H1 (cell line): ENCODE results near the gene MAGI1. TPM values are rescaled to one million over a fixed set of nuclear protein-coding genes. Genes with fewer than 3 reads are reported as not detected.

Experiments used
- CTCF ChIA-PET: fragments of 300-600 bp; sonication (Branson Sonifier 250); formaldehyde crosslinking; loops from one replicate; lab custom pipeline; 2021; ENCODE audit not compliant: partially characterized antibody; lab: Charles Lee
- POLR2A ChIA-PET: fragments of 300-600 bp; sonication (Branson Sonifier 250); formaldehyde crosslinking; loops from one replicate; lab custom pipeline; 2021; ENCODE audit warnings: inconsistent platforms; ENCODE audit not compliant: partially characterized antibody; lab: Charles Lee
- DNase-seq, 2 experiments: peaks; one replicate each; pipeline versions ENCODE4 v3.0.0 to v3.0.0-alpha.2; 2010 to 2022; ENCODE audit warnings: low spot score in 2 of 2, low read depth in 1 of 2, mixed read lengths in 1 of 2
- FAIRE-seq: peaks from 2 replicates; lab custom pipeline; 2011; peaks lifted over from hg19 to GRCh38; lab: Jason Lieb, UNC
- H2AFZ ChIP-seq: 2 replicates; pipeline ENCODE4 v1.8.1; 2012; ENCODE audit warnings: low read length, inconsistent platforms
- H2AK5ac ChIP-seq: 2 replicates; pipeline ENCODE4 v1.6.1; 2013; ENCODE audit warnings: low read depth, low read length
- H2BK120ac ChIP-seq: replicated peaks from 2 replicates; pipeline ENCODE3; 2013; ENCODE audit warnings: low read depth, low read length, inconsistent platforms
- H2BK12ac ChIP-seq: 2 replicates; pipeline ENCODE4 v1.6.1; 2013; ENCODE audit warnings: low read depth, low read length
- H2BK15ac ChIP-seq: 2 replicates; pipeline ENCODE4 v1.6.1; 2013; ENCODE audit warnings: low read length
- H2BK20ac ChIP-seq: 2 replicates; pipeline ENCODE4 v1.6.1; 2013; ENCODE audit warnings: low read length
- H2BK5ac ChIP-seq: 2 replicates; pipeline ENCODE4 v1.6.1; 2013; ENCODE audit warnings: low read depth, low read length
- H3K14ac ChIP-seq: 2 replicates; pipeline ENCODE4 v1.6.1; 2013; ENCODE audit warnings: inconsistent platforms; ENCODE audit not compliant: insufficient read length
- H3K18ac ChIP-seq: 2 replicates; pipeline ENCODE4 v1.6.1; 2013; ENCODE audit warnings: low read length; ENCODE audit errors: extremely low read depth
- H3K23ac ChIP-seq: 2 replicates; pipeline ENCODE4 v1.6.1; 2013; ENCODE audit warnings: inconsistent platforms; ENCODE audit not compliant: insufficient read length
- H3K23me2 ChIP-seq: 2 replicates; pipeline ENCODE4 v1.6.1; 2013; ENCODE audit warnings: low read depth, low read length
- H3K27ac ChIP-seq: 2 replicates; pipeline ENCODE4 v1.6.1; 2011; ENCODE audit warnings: low read depth, low read length, inconsistent platforms
- H3K27me3 ChIP-seq, 4 experiments: replicated peaks in 1 of 4; 1 replicate in 1 of 4; 2 replicates in 3 of 4; pipeline versions ENCODE4 v1.6.1 to v1.8.1; 2011 to 2013; ENCODE audit warnings: low read length in 3 of 4, mild to moderate bottlenecking in 3 of 4, inconsistent platforms in 2 of 4, mixed read lengths in 2 of 4, moderate library complexity in 1 of 4; ENCODE audit not compliant: control insufficient read depth in 3 of 4, insufficient read depth in 3 of 4; ENCODE audit errors: extremely low read depth in 1 of 4
- H3K36me3 ChIP-seq, 4 experiments: 2 replicates each; pipeline versions ENCODE4 v1.6.1 to v1.8.1; 2011 to 2013; ENCODE audit warnings: mild to moderate bottlenecking in 4 of 4, low read length in 3 of 4, moderate library complexity in 2 of 4, control low read depth in 1 of 4, inconsistent platforms in 1 of 4; ENCODE audit not compliant: insufficient read depth in 4 of 4, control insufficient read depth in 2 of 4
- H3K4ac ChIP-seq: replicated peaks from 2 replicates; pipeline ENCODE3; 2013; ENCODE audit warnings: low read length, low read depth, mixed read lengths, inconsistent platforms; ENCODE audit not compliant: insufficient read length
- H3K4me1 ChIP-seq, 4 experiments: replicated peaks in 1 of 4; 1 replicate in 1 of 4; 2 replicates in 3 of 4; pipeline versions ENCODE4 v1.6.1 to v1.8.1; 2011 to 2013; ENCODE audit warnings: low read length in 3 of 4, inconsistent platforms in 2 of 4, mixed read lengths in 1 of 4; ENCODE audit not compliant: insufficient read depth in 4 of 4, control insufficient read depth in 3 of 4
- H3K4me2 ChIP-seq, 2 experiments: 2 replicates each; pipeline versions ENCODE4 v1.6.1 to v1.8.1; 2011 to 2013; ENCODE audit warnings: low read depth in 2 of 2, low read length in 2 of 2, control low read depth in 1 of 2, inconsistent platforms in 1 of 2, mild to moderate bottlenecking in 1 of 2; ENCODE audit not compliant: insufficient read depth in 1 of 2
- H3K4me3 ChIP-seq, 4 experiments: fragments of 200-600, 300-600 bp in 1 of 4; sonication (generic), shearing (Covaris generic), sonication (Bioruptor Twin) in 1 of 4; 2 replicates each; pipeline versions ENCODE4 v1.5.1 to v1.8.1; 2011 to 2016; ENCODE audit warnings: low read length in 4 of 4, low read depth in 3 of 4, control low read depth in 2 of 4, inconsistent platforms in 2 of 4, mild to moderate bottlenecking in 2 of 4, mixed read lengths in 1 of 4, moderate library complexity in 1 of 4; ENCODE audit not compliant: insufficient read depth in 2 of 4; ENCODE audit errors: extremely low read depth in 1 of 4
- H3K56ac ChIP-seq: replicated peaks from 2 replicates; pipeline ENCODE3; 2013; ENCODE audit warnings: low read depth, mild to moderate bottlenecking, mixed read lengths, low read length, inconsistent platforms; ENCODE audit not compliant: insufficient read length
- H3K79me1 ChIP-seq: 2 replicates; pipeline ENCODE4 v1.6.1; 2013; ENCODE audit warnings: low read depth, low read length, control low read depth
- H3K79me2 ChIP-seq, 2 experiments: 2 replicates each; pipeline versions ENCODE4 v1.6.1 to v1.8.1; 2012 to 2013; ENCODE audit warnings: low read length in 2 of 2, mild to moderate bottlenecking in 2 of 2, inconsistent platforms in 1 of 2; ENCODE audit not compliant: insufficient read depth in 2 of 2, control insufficient read depth in 1 of 2
- H3K9ac ChIP-seq, 4 experiments: replicated peaks in 1 of 4; 1 replicate in 1 of 4; 2 replicates in 3 of 4; pipeline versions ENCODE4 v1.6.1 to v1.8.1; 2011 to 2013; ENCODE audit warnings: low read depth in 3 of 4, low read length in 3 of 4, control low read depth in 2 of 4, mild to moderate bottlenecking in 2 of 4, moderate library complexity in 2 of 4, inconsistent platforms in 1 of 4; ENCODE audit errors: extremely low read depth in 1 of 4
- H3K9me3 ChIP-seq, 2 experiments: 2 replicates each; pipeline versions ENCODE4 v1.6.1 to v1.8.1; 2012 to 2013; ENCODE audit warnings: mild to moderate bottlenecking in 2 of 2, moderate library complexity in 2 of 2, control low read depth in 1 of 2, inconsistent platforms in 1 of 2, low read depth in 1 of 2, low read length in 1 of 2, mixed read lengths in 1 of 2; ENCODE audit not compliant: insufficient read depth in 2 of 2
- H4K20me1 ChIP-seq, 2 experiments: replicated peaks in 1 of 2; 2 replicates each; pipeline versions ENCODE3 to v1.8.1; 2011 to 2013; ENCODE audit warnings: inconsistent platforms in 2 of 2, low read length in 2 of 2, mild to moderate bottlenecking in 1 of 2; ENCODE audit not compliant: insufficient read depth in 2 of 2, control insufficient read depth in 1 of 2
- H4K5ac ChIP-seq: 2 replicates; pipeline ENCODE4 v1.6.1; 2013; ENCODE audit warnings: low read length, low read depth, mixed read lengths, inconsistent platforms; ENCODE audit not compliant: insufficient read length
- H4K8ac ChIP-seq: 2 replicates; pipeline ENCODE4 v1.8.0; 2013; ENCODE audit warnings: mild to moderate bottlenecking, moderate library complexity, low read length, inconsistent platforms; ENCODE audit not compliant: insufficient read depth; ENCODE audit errors: extremely low read depth
- H4K91ac ChIP-seq: replicated peaks from 2 replicates; pipeline ENCODE3; 2013; ENCODE audit warnings: low read length, mixed read lengths, inconsistent platforms; ENCODE audit not compliant: insufficient read length
- ASH2L ChIP-seq: fragments of 200-600, 300-600 bp; sonication (generic); IDR thresholded peaks from one replicate; pipeline ENCODE4 v1.7.1; 2017; ENCODE audit warnings: low read length
- CBX8 ChIP-seq: fragments of 300-800, 300-1000 bp; sonication (generic); IDR thresholded peaks from 2 replicates; pipeline ENCODE4 v1.7.1; 2016; ENCODE audit warnings: low read depth, low read length, borderline replicate concordance
- EGR1 ChIP-seq: IDR thresholded peaks from 2 replicates; pipeline ENCODE4 v1.6.1; 2011; ENCODE audit warnings: low read depth, low read length, borderline replicate concordance
- GTF2F1 ChIP-seq: IDR thresholded peaks from 2 replicates; pipeline ENCODE4 v1.6.1; 2012; ENCODE audit warnings: low read depth, low read length, improper control_type of control experiment, borderline replicate concordance
- HDAC6 ChIP-seq: IDR thresholded peaks from one replicate; pipeline ENCODE4 v1.7.1; 2012; ENCODE audit warnings: low read depth, mild to moderate bottlenecking, inconsistent platforms, low read length, moderate library complexity
- JUND ChIP-seq: IDR thresholded peaks from 2 replicates; pipeline ENCODE4 v1.6.1; 2011; ENCODE audit warnings: mild to moderate bottlenecking, improper control_type of control experiment, low read length
- NRF1 ChIP-seq: IDR thresholded peaks from 2 replicates; pipeline ENCODE4 v1.6.1; 2011; ENCODE audit warnings: mild to moderate bottlenecking, low read depth, low read length, improper control_type of control experiment
- POLR2AphosphoS5 ChIP-seq: IDR thresholded peaks from 2 replicates; pipeline ENCODE4 v1.6.1; 2011; ENCODE audit warnings: low read depth, low read length
- RBBP5 ChIP-seq: IDR thresholded peaks from 2 replicates; pipeline ENCODE4 v1.7.1; 2012; ENCODE audit warnings: low read depth, mild to moderate bottlenecking, inconsistent platforms, low read length, moderate library complexity, borderline replicate concordance
- TBP ChIP-seq: IDR thresholded peaks from 2 replicates; pipeline ENCODE4 v1.6.1; 2011; ENCODE audit warnings: low read depth, low read length, improper control_type of control experiment
- TEAD4 ChIP-seq: IDR thresholded peaks from 2 replicates; pipeline ENCODE4 v1.6.1; 2012; ENCODE audit warnings: low read depth, low read length, inconsistent platforms, mixed read lengths
- ZNF274 ChIP-seq: IDR thresholded peaks from 2 replicates; pipeline ENCODE4 v1.7.0; 2012; ENCODE audit warnings: low read length, borderline replicate concordance; ENCODE audit errors: extremely low read depth
- WGBS, 2 experiments: shearing (Covaris generic) in 1 of 2; methylation state at CpG; one replicate each; pipeline versions ENCODE4 v1.1.6 to v1.1.7; 2013 to 2015; ENCODE audit warnings: low lambda C conversion rate in 2 of 2, mixed read lengths in 2 of 2, inconsistent platforms in 1 of 2, low coverage in 1 of 2, missing lambda C conversion rate in 1 of 2; ENCODE audit not compliant: insufficient replicate concordance in 2 of 2, insufficient coverage in 1 of 2, insufficient read length in 1 of 2; ENCODE audit errors: extremely low coverage in 1 of 2, missing lambda C conversion rate in 1 of 2; 5-methylcytosine and 5-hydroxymethylcytosine counted together
- polyA plus RNA-seq, 7 experiments: library from polyadenylated mRNA; depleted of rRNA in 3 of 7; stranded (reverse) in 5 of 7; unstranded in 2 of 7; fragments of >200 nt in 5 of 7; fragments of 200-250 nt in 2 of 7; gene quantifications; 1 replicate in 5 of 7; 2 replicates in 1 of 7; 4 replicates in 1 of 7; pipeline versions ENCODE4 v1.2.1 to v1.2.3, GENCODE V29; 2011 to 2013; ENCODE audit warnings: missing spikeins in 2 of 7, mixed read lengths in 2 of 7
- total RNA-seq: library from RNA; stranded (reverse); fragmentation: NEBNext Ultra II Directional; extraction: Animal tissue kit (Norgen Biotek cat#: 25700); gene quantifications from 2 replicates; pipeline ENCODE4 v1.2.1, GENCODE V29; 2021
- TF ChIP-seq, protein P1 (sequence below): IDR thresholded peaks from 2 replicates; pipeline ENCODE4 v1.6.1; 2011; ENCODE audit warnings: low read length, improper control_type of control experiment

Gene MAGI1
- total and polyA plus RNA-seq, 2 of the 8 experiments (the other 6 are each of a cell fraction or from before 2014, with no cell fraction given): 19.8 to 78.0 TPM

GRCh38 chr3:65894126-65894525 is 144.6 kb downstream of the MAGI1 start:
- Histone ChIP-seq H3K79me2 (peaks cover 0 to 73% of the 10 kb centered on the region in 2 experiments; a peak in 3 of 4 replicates), H3K14ac (no peak overlapping the region), H2AK5ac (no peak overlapping the region), H2BK120ac (no peak overlapping the region), H2BK5ac (no peak overlapping the region), H3K36me3 (no peaks in the 10 kb centered on the region), H2BK20ac (no peak overlapping the region), H4K91ac (no peak overlapping the region), H3K4me1 (peaks cover 0 to 15% (median 12%) of the 10 kb centered on the region in 4 experiments; a peak in 6 of 7 replicates), H2AFZ (no peak overlapping the region), H2BK12ac (no peak overlapping the region), H3K4ac (no peak overlapping the region), H3K56ac (no peak overlapping the region), H3K9me3 (no peaks in the 10 kb centered on the region), H3K27ac (no peak overlapping the region), H4K20me1 (peaks cover 0 to 3% of the 10 kb centered on the region in 2 experiments), H4K5ac (no peak overlapping the region), H3K18ac (no peak overlapping the region; the same call in 1 of the 2 replicates), H3K4me3 (no peak overlapping the region), H3K23ac (no peak overlapping the region), H3K9ac (no peak overlapping the region), H3K27me3 (no peaks in the 10 kb centered on the region), H3K79me1 (no peaks in the 10 kb centered on the region), H3K4me2 (no peak overlapping the region; a peak in 1 of 4 replicates), H3K23me2 (no peaks in the 10 kb centered on the region), H4K8ac (no peak overlapping the region), H2BK15ac (no peak overlapping the region)
- POLR2A ChIA-PET: interaction anchor here (1.1 kb wide), 1 partner anchor 8 kb away, joined by 3 read pairs; no protein-coding TSS in a partner anchor
- DNase-seq: no peak
- no peak for FAIRE-seq
- CTCF ChIA-PET: interaction anchor here (0.9 to 2.3 kb wide), 2 partner anchors 9 to 21 kb away, joined by 3 to 8 read pairs; no protein-coding TSS in a partner anchor
- 83% methylated on average over 2 of the region's 2 CpGs; no CpG with 5 or more reads in 1 of the 2 experiments for WGBS, 2 experiments
- TF ChIP-seq GTF2F1 (no peak), NRF1 (no peak), ASH2L (no peak), ZNF274 (no peak), CBX8 (no peak), POLR2AphosphoS5 (no peak), JUND (no peak), TEAD4 (no peak), TBP (no peak), EGR1 (no peak), HDAC6 (no peak), RBBP5 (no peak)
- TF ChIP-seq, protein P1, sequence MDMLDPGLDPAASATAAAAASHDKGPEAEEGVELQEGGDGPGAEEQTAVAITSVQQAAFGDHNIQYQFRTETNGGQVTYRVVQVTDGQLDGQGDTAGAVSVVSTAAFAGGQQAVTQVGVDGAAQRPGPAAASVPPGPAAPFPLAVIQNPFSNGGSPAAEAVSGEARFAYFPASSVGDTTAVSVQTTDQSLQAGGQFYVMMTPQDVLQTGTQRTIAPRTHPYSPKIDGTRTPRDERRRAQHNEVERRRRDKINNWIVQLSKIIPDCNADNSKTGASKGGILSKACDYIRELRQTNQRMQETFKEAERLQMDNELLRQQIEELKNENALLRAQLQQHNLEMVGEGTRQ: no peak
